Right lobe of liver (tissue), 6 donors: ENCODE data around the gene SERPINB7. TPM values are rescaled to one million over a fixed set of nuclear protein-coding genes. Genes with fewer than 3 reads are reported as not detected.

Experiments used
- ATAC-seq, 4 donors: fragments of 200-7000 bp; cut with Tn5 transposase; one replicate each; pipeline ENCODE4 v1.9.1; 2020; ENCODE audit warnings: mild to moderate bottlenecking in 4 of 4, moderate library complexity in 4 of 4
- DNase-seq, 3 donors: peaks; one replicate each; pipeline ENCODE4 v3.0.0-alpha.2; 2020
- H3K27ac ChIP-seq, 3 donors: fragments of 200-600 bp; one replicate each; pipeline ENCODE4 v1.8.0; 2022
- H3K27me3 ChIP-seq, 2 donors: fragments of 200-600 bp; one replicate each; pipeline ENCODE4 v1.8.0; 2022
- H3K36me3 ChIP-seq, 4 donors: fragments of 200-600 bp; sonication (generic) in 1 of 4; one replicate each; pipeline versions ENCODE4 v1.5.1 to v1.8.0; 2017 to 2022; ENCODE audit warnings: control low read depth in 1 of 4
- H3K4me1 ChIP-seq, 4 donors: fragments of 200-600 bp; sonication (generic) in 1 of 4; one replicate each; pipeline versions ENCODE4 v1.5.1 to v1.8.0; 2017 to 2022; ENCODE audit warnings: control low read depth in 1 of 4
- H3K4me3 ChIP-seq, 3 donors: fragments of 200-600 bp; one replicate each; pipeline ENCODE4 v1.8.0; 2022
- H3K9me3 ChIP-seq, 4 donors: fragments of 200-600 bp; sonication (generic) in 1 of 4; one replicate each; pipeline versions ENCODE4 v1.5.1 to v1.8.0; 2017 to 2022; ENCODE audit warnings: control low read depth in 1 of 4
- CTCF ChIP-seq, 4 donors: fragments of 200-600 bp in 3 of 4; fragments of 450-650 bp in 1 of 4; IDR thresholded peaks; one replicate each; pipeline versions ENCODE4 v1.5.1 to v1.8.0; 2016 to 2022; ENCODE audit warnings: antibody characterized with exemption in 4 of 4, mild to moderate bottlenecking in 2 of 4
- POLR2A ChIP-seq: fragments of 450-650 bp; IDR thresholded peaks from one replicate; pipeline ENCODE4 v1.6.1; 2017; ENCODE audit warnings: antibody characterized with exemption, mild to moderate bottlenecking
- WGBS: methylation state at CpG from one replicate; pipeline ENCODE4 v1.1.6; 2018; ENCODE audit warnings: low coverage, low lambda C conversion rate; ENCODE audit not compliant: insufficient coverage; ENCODE audit errors: missing lambda C conversion rate; 5-methylcytosine and 5-hydroxymethylcytosine counted together
- intact Hi-C, 2 donors: fragments of 100-400 bp; cut with DNase I; formaldehyde crosslinking; loops; one replicate each; pipeline versions ENCODE4 v1.11.2 to v1.14.1; 2022
- total RNA-seq, 6 experiments: library from RNA; depleted of rRNA in 2 of 6; stranded (reverse); fragments of >200 nt in 2 of 6; fragmentation: NEBNext Ultra II Directional in 3 of 6; extraction: Animal tissue kit (Norgen Biotek cat#: 25700) in 3 of 6; gene quantifications; one replicate each; pipeline versions ENCODE4 v1.1.0 to v1.2.4, GENCODE V29; 2016 to 2023
- donor health status: DM: no; HTN: yes; CAD: no.
- donor health status: DM: no; HTN: no; CAD: no.
- donor health status: DM: no; HTN: no; CAD: no.
- donor health status: DM: no; HTN: yes; CAD: no.
- donor health status: DM: no; HTN: yes; CAD: no.

The SERPINB7 gene
- total RNA-seq, 6 experiments from 2014 or later = not detected

DNA sequence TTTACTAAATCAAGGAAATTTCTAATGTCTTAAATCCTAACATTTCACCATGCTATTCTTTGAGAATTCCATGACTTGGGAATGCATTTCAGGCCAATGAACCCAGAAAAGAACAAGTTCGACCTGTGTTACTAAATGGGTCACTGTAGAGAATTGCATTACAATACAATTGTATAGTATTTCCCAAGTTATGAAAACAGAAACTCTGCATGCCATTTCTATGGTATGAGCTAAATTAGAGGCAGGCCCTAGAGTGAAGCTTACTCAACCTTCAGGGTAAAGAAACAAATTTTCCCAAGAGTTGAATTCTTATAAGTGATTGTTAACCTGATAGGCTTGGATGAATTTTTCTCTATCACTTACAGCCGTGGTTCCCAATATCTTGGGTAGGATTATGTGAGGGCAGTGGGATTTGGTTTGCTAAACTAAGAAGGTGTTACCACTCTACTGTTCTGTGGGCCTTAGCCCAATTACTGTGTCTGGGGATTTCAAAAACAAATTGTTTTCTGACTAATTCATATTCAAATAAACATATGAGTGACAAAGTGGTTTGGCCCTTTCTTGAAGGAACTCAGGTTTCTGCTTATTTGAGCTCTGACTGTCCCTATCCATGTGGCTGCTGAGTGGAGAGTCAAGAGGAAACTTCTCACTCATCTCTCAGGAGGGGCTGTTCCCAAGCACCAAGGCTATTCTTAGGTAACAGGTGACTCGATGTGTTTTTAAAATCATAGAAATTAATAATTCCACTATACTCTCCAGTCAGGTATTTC lies 11.2 kb upstream of the SERPINB7 start:
- Histone ChIP-seq H3K4me3 (no peak overlapping the region), H3K27me3 (no peaks in the 10 kb centered on the region), H3K36me3 (no peaks in the 10 kb centered on the region), H3K4me1 (no peaks in the 10 kb centered on the region), H3K27ac (no peak overlapping the region), H3K9me3 (no peaks in the 10 kb centered on the region)
- DNase-seq (no peak), ATAC-seq (no peak)
- intact Hi-C loops = no loop called here
- WGBS = 74% methylated on average over 3 of the region's 3 CpGs
- TF ChIP-seq CTCF (IDR thresholded peaks at IDR 0.05) (no peak), POLR2A (no peak)

DNA sequence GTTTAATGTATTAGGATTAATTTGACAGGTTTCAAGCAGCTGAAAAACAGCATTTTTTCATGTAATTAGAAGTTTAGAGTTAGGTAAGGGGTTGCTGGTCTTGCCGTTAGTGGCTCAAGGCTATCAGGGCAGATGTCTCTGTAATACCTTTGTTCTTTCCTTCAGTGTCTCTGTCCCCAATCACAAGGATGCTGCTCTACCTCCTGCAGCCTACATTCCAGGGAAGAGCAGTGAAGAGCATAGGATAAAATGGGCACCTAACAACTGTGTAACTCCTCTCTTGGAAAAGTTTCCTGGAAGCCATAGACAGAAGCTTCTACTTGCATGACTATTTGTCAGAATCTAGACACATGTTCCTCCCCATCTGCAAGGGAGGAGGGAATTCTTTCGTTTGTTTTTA lies 9.4 kb upstream of the SERPINB7 start:
- no peak overlapping the region for H3K4me3 ChIP-seq
- H3K27me3 ChIP-seq = no peaks in the 10 kb centered on the region
- 46% methylated on average over 2 of the region's 2 CpGs for WGBS
- no peaks in the 10 kb centered on the region for H3K9me3 ChIP-seq
- intact Hi-C loops = no loop called here
- H3K36me3 ChIP-seq = no peaks in the 10 kb centered on the region
- TF ChIP-seq CTCF (IDR thresholded peaks at IDR 0.05) (no peak), POLR2A (no peak)
- ATAC-seq = no peak
- no peak overlapping the region for H3K27ac ChIP-seq
- DNase-seq = no peak
- H3K4me1 ChIP-seq = no peaks in the 10 kb centered on the region

DNA sequence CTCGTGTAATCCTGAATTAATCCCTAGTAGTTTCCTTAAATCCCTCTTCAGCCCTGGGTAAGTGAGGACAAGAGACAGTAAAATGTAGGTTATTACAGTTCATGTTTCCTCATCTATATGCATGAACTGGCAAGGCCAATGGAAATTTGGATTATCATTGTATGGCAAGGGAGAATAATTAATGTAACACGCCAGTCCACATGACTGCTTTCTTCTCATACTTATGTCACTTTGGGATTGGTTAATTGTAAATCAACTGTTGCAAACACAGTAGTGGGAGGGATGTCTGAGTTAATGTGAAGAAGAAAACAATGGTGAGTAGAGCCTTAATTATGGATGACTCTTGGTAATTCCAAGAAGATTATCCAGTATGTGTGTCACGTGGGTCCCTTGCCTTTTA lies 1.7 kb upstream of the SERPINB7 start:
- H3K4me1 ChIP-seq = no peaks in the 10 kb centered on the region
- H3K27me3 ChIP-seq = no peaks in the 10 kb centered on the region
- no peak for ATAC-seq
- no peaks in the 10 kb centered on the region for H3K9me3 ChIP-seq
- H3K4me3 ChIP-seq = no peak overlapping the region
- DNase-seq = no peak
- WGBS = 36% methylated on average over 3 of the region's 3 CpGs
- intact Hi-C loops = no loop called here
- no peaks in the 10 kb centered on the region for H3K36me3 ChIP-seq
- TF ChIP-seq CTCF (IDR thresholded peaks at IDR 0.05) (no peak), POLR2A (no peak)
- H3K27ac ChIP-seq = no peak overlapping the region

GRCh38 chr18:63774511-63774910 lies 707 bp upstream of the SERPINB7 start:
- H3K27me3 ChIP-seq = no peaks in the 10 kb centered on the region
- intact Hi-C loops = no loop called here
- no peak overlapping the region for H3K27ac ChIP-seq
- H3K4me3 ChIP-seq = no peak overlapping the region
- ATAC-seq (no peak), DNase-seq (no peak)
- no peaks in the 10 kb centered on the region for H3K36me3 ChIP-seq
- no peaks in the 10 kb centered on the region for H3K4me1 ChIP-seq
- TF ChIP-seq CTCF (IDR thresholded peaks at IDR 0.05) = no peak
- no peak for TF ChIP-seq POLR2A
- WGBS = 30% methylated on average over 1 of the region's 1 CpG
- no peaks in the 10 kb centered on the region for H3K9me3 ChIP-seq
